HL-60/S4 (cell line): Measurements from ENCODE around the gene RAI2.

Experiments
- in situ Hi-C: fragments of 300-500 bp; cut with MboI; formaldehyde crosslinking; loops from 2 replicates; pipeline ENCODE4 v1.14.3; 2022; ENCODE audit warnings: low sequenced_read_pairs

The RAI2 gene

GRCh38 chrX:17788439-17788838 lies 72.7 kb downstream of the RAI2 start:
- in situ Hi-C loops: loop anchor here (25.0 kb wide), 1 partner anchor 599 kb away; no protein-coding TSS in a partner anchor

- in situ Hi-C loops: loop anchor here (25.0 kb wide), 1 partner anchor 600 kb away; no protein-coding TSS in a partner anchor
Observed at GRCh38 chrX:17787557-17787956, 73.5 kb downstream of the RAI2 start.

- in situ Hi-C loops: loop anchor here (25.0 kb wide), 1 partner anchor 601 kb away; no protein-coding TSS in a partner anchor
Observed at GRCh38 chrX:17786554-17787347, 74.3 kb downstream of the RAI2 start.

- in situ Hi-C loops: loop anchor here (25.0 kb wide), 1 partner anchor 608 kb away; no protein-coding TSS in a partner anchor
Observed at GRCh38 chrX:17779434-17779833, 81.7 kb downstream of the RAI2 start.

- in situ Hi-C loops: loop anchor here (25.0 kb wide), 1 partner anchor 608 kb away; no protein-coding TSS in a partner anchor
Observed at GRCh38 chrX:17778997-17779396, 82.1 kb downstream of the RAI2 start.

GRCh38 chrX:17774053-17774452 lies 87.0 kb downstream of the RAI2 start:
- in situ Hi-C loops: no loop called here

GRCh38 chrX:17773221-17773876 lies 87.7 kb downstream of the RAI2 start:
- in situ Hi-C loops: no loop called here

- in situ Hi-C loops: no loop called here
Observed at GRCh38 chrX:17769701-17770269, 91.3 kb downstream of the RAI2 start.

DNA sequence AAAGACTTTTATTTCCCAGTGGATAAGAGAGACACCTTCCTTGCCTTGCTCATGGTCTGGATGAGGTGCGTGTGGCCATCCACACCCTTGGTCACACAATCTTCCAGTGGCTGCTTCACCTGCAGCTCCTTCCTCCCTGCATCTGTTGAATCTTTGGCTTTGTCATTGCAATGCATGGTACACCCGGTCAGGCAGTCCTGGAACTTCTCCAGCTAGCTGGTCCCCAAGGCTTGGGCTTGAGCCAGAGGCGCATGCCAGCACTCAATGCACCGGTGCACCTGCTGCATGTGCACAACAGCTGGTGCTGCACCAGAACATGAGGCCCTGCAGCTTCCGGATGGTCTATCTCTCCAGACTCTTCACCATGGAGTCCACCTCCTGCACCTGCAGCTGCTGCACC lies 92.1 kb downstream of the RAI2 start:
- in situ Hi-C loops: no loop called here

DNA sequence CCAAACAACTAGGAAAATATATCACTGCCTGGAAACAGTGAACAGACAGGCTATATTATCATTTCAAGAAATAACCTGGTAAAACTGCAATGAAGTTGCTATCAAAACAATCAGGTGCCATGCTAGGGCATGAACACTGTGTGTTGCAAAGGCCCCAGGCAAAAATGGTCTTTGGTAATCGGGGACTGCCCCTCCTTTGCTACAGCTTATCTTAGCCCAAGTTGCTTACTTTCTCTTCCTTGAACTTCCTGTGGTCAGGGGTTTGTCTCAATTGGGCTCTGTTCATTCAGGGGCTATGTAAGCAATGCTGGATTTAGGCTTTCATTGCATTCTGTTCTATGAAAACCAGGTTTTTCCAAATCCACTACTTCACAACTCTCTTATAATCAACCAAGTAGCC lies 93.4 kb downstream of the RAI2 start:
- in situ Hi-C loops: no loop called here

DNA sequence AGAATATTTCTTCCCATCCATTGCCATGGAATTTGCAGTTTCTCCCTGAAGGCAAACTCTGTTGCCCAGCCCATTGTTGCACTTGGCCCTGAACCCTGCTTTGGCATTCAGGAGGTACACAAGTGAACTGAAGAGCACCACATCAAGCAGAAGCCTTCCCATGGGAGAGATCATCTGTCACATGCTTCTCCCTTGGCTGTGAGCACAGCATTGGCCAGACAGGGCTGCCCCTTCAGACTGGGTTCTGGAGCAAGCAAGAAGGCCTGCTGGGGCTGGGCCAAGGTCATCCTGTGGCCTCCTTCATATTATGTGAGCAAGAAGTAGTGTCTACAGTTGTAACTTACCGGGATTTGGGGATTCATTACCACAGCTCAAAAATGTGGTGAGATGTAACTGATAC lies 101.1 kb downstream of the RAI2 start:
- in situ Hi-C loops: no loop called here

DNA sequence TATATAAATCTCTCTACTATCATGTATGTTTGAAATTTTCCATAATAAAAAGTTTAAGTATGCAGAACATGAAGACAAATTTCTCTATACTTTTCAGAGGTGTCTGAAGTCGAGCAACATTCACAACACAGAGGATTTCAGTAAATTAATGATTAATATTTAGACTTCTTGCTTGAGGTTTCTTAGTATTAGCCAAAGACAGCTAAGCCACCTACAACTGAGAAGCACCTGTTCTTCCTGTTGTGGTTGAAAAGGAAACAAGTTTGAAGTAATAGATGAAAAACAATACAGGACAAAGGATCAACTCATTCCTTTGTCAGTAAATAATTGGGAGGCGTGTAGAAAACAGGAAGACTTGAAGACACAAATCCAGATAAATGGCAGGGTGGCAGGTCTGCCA lies 102.7 kb downstream of the RAI2 start:
- in situ Hi-C loops: no loop called here

GRCh38 chrX:17750436-17750835 lies 110.7 kb downstream of the RAI2 start:
- in situ Hi-C loops: no loop called here
